Pancreas (tissue), 10 donors: ENCODE results near the gene ADORA2A. TPM values are rescaled to one million over a fixed set of nuclear protein-coding genes. Genes with fewer than 3 reads are reported as not detected.

Experiments
- ATAC-seq, 4 donors: fragments of 200-7000 bp; cut with Tn5 transposase; one replicate each; pipeline versions ENCODE4 v1.8.0 to v1.9.1; 2020; ENCODE audit warnings: mild to moderate bottlenecking in 4 of 4, moderate library complexity in 4 of 4
- DNase-seq, 6 donors: peaks; one replicate each; pipeline ENCODE4 v3.0.0-alpha.2; 2020
- FAIRE-seq: peaks from 2 replicates; lab custom pipeline; 2012; peaks lifted over from hg19 to GRCh38; lab: Jason Lieb, UNC
- H3K27ac ChIP-seq, 4 donors: fragments of 200-600 bp; sonication (generic); 1 replicate in 3 of 4; 2 replicates in 1 of 4; pipeline versions ENCODE4 v1.5.0 to v1.8.0; 2020
- H3K27me3 ChIP-seq, 4 donors: fragments of 200-600 bp; one replicate each; pipeline ENCODE4 v1.8.0; 2021
- H3K36me3 ChIP-seq, 3 donors: fragments of 200-600 bp; sonication (generic) in 1 of 3; one replicate each; pipeline versions ENCODE4 v1.5.0 to v1.8.0; 2020 to 2021
- H3K4me1 ChIP-seq, 3 donors: fragments of 200-600 bp; one replicate each; pipeline ENCODE4 v1.8.0; 2021
- H3K4me3 ChIP-seq, 4 donors: fragments of 200-600 bp; sonication (generic) in 2 of 4; one replicate each; pipeline versions ENCODE4 v1.5.0 to v1.8.0; 2020 to 2021
- H3K9me3 ChIP-seq, 4 donors: fragments of 200-600 bp; one replicate each; pipeline ENCODE4 v1.8.0; 2021
- WGBS, 2 donors: extraction: QIAGEN DNeasy Blood & Tissue Kit; methylation state at CpG; one replicate each; pipeline ENCODE4 v1.1.7; 2013; 5-methylcytosine and 5-hydroxymethylcytosine counted together
- intact Hi-C, 3 donors: fragments of 100-400 bp; cut with DNase I; formaldehyde crosslinking; loops; one replicate each; pipeline versions ENCODE4 v1.11.1 to v1.14.2; 2022
- polyA plus RNA-seq, 2 donors: library from polyadenylated mRNA; stranded (reverse); fragments of 200-250 nt; gene quantifications; one replicate each; pipeline ENCODE4 v1.2.3, GENCODE V29; 2013
- total RNA-seq, 6 donors: library from RNA; stranded (reverse); fragmentation: NEBNext Ultra II Directional in 4 of 6; extraction: Animal tissue kit (Norgen Biotek cat#: 25700) in 4 of 6; gene quantifications; one replicate each; pipeline versions ENCODE4 v1.2.1 to v1.2.4, GENCODE V29; 2021 to 2023
- TF ChIP-seq, protein P1 (sequence below), 4 donors: fragments of 200-600 bp; sonication (generic) in 3 of 4; IDR thresholded peaks; one replicate each; pipeline versions ENCODE4 v1.5.0 to v1.8.0; 2021; ENCODE audit warnings: antibody characterized with exemption in 4 of 4
- donor health status: healthy with polysubstance abuse.
- donor health status: DM: no; HTN: no; CAD: no; lungs with moderate emphysema.
- donor health status: DM: no; HTN: no; CAD: no.
- donor health status: control.
- donor health status: control.
- donor health status: Bipolar disorder and iron deficiency.
- donor health status: DM: yes; HTN: yes; CAD: no.
- donor health status: DM: no; HTN: no; CAD: no.
- donor health status: DM: no; HTN: no; CAD: no.
- donor health status: DM: yes; HTN: yes; CAD: no.

Gene ADORA2A
- total and polyA plus RNA-seq, 8 donors, result 0.85 to 10.4 (median 1.6) TPM

DNA sequence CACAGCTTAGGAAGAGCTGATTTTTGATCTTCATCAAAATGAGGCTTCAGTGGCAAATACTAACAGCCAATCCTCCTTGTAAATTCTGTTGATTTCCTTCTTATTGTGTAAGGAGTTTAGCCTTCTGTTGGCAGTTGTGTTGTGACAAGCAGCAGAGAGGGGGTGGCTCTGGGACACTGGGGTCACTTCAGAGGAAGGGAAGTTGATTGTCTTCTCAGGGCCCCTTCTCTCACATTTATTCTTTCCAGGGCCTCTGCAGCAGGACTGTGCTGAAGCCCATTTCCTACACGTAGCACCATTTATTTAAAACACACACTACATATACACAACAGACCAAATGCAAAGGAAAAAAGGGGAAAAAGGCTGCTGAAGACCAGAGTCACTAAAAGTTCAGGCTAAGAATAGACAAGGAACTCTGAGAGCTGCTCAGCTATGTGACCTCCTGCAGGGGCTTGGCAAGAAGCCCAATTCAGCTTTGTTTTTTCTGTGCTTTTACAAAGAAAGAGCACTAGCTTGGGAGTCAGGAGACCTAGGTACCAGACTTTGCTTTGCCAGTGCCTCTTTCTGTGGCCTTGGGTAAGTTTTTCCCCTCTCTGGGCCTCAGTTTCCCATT is 39.4 kb downstream of the ADORA2A start:
- DNase-seq, result peak in 1 of 6 donors; percentile 26
- Histone ChIP-seq H3K27me3 (no peaks in the 10 kb centered on the region), H3K4me1 (peaks cover 0 to 8% (median 0%) of the 10 kb centered on the region in 3 donors), H3K36me3 (no peaks in the 10 kb centered on the region), H3K27ac (peak overlapping the region in 2 of 4 donors; percentile 19 to 31), H3K9me3 (no peaks in the 10 kb centered on the region), H3K4me3 (no peak overlapping the region)
- WGBS, 2 donors, result 59 to 67% methylated on average over 1 of the region's 1 CpG
- intact Hi-C loops, result no loop called here
- no peak for FAIRE-seq
- TF ChIP-seq, protein P1, sequence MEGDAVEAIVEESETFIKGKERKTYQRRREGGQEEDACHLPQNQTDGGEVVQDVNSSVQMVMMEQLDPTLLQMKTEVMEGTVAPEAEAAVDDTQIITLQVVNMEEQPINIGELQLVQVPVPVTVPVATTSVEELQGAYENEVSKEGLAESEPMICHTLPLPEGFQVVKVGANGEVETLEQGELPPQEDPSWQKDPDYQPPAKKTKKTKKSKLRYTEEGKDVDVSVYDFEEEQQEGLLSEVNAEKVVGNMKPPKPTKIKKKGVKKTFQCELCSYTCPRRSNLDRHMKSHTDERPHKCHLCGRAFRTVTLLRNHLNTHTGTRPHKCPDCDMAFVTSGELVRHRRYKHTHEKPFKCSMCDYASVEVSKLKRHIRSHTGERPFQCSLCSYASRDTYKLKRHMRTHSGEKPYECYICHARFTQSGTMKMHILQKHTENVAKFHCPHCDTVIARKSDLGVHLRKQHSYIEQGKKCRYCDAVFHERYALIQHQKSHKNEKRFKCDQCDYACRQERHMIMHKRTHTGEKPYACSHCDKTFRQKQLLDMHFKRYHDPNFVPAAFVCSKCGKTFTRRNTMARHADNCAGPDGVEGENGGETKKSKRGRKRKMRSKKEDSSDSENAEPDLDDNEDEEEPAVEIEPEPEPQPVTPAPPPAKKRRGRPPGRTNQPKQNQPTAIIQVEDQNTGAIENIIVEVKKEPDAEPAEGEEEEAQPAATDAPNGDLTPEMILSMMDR (IDR thresholded peaks at IDR 0.05), result no peak
- peak in 3 of 4 donors; percentile 36 to 66 (median 65) for ATAC-seq

DNA sequence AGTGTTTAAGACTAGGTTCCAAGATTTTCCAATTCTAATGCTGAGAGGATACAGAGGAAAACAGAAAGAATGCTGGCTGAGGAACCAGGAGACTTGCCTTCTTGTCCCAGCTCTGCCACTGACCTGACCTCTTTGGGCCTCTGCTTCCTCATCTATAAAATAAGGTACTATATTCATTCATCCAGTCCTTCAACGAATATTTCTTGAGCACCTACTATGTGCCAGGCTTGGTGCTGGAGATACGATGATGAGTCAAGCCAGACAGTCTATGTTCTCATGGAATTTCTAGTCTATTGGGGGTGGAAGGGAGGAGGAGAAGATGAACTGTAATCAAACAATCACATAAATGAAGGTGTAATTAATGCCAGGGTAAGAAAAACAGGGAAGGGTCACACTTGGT is 39.9 kb downstream of the ADORA2A start:
- peak overlapping the region in 1 of 4 donors; percentile 19 for H3K27ac ChIP-seq
- TF ChIP-seq, protein P1 (IDR thresholded peaks at IDR 0.05), result no peak
- ATAC-seq (peak in 1 of 4 donors; percentile 18), FAIRE-seq (no peak), DNase-seq (no peak)
- 63 to 65% methylated on average over 2 of the region's 2 CpGs for WGBS, 2 donors
- no peaks in the 10 kb centered on the region for H3K36me3 ChIP-seq
- no peaks in the 10 kb centered on the region for H3K9me3 ChIP-seq
- H3K27me3 ChIP-seq, result no peaks in the 10 kb centered on the region
- intact Hi-C loops, result no loop called here
- no peak overlapping the region for H3K4me3 ChIP-seq
- H3K4me1 ChIP-seq, result peaks cover 0 to 8% (median 0%) of the 10 kb centered on the region in 3 donors

DNA sequence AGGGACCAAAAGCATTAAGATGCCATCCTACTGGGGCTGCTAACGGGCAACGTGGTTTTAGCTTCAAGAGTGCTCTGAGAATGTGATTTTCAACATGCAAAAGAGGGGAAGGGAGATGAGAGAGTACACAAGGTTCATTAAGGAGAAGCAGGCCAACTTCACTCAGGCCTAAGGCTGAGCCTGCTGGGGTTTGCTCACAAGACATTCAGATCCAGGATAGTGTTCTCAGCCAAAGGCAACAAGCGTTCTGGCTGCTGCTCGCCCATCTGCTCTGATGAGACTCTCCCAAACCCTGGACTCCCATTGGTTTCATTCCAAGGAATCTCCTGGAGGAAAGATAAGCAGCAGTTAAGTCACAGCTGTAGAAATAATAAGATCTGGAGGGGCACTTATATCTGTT is 44.2 kb downstream of the ADORA2A start:
- no peak overlapping the region for H3K4me3 ChIP-seq
- WGBS, 2 donors, result 87 to 91% methylated on average over 4 of the region's 4 CpGs
- H3K27ac ChIP-seq, result no peak overlapping the region
- intact Hi-C loops, result no loop called here
- ATAC-seq, result peak in 3 of 4 donors; percentile 38 to 51 (median 49)
- H3K36me3 ChIP-seq, result no peaks in the 10 kb centered on the region
- H3K9me3 ChIP-seq, result no peaks in the 10 kb centered on the region
- TF ChIP-seq, protein P1 (IDR thresholded peaks at IDR 0.05), result no peak
- H3K4me1 ChIP-seq, result peaks cover 0 to 1% (median 0%) of the 10 kb centered on the region in 3 donors
- H3K27me3 ChIP-seq, result no peaks in the 10 kb centered on the region
- no peak for FAIRE-seq
- no peak for DNase-seq

DNA sequence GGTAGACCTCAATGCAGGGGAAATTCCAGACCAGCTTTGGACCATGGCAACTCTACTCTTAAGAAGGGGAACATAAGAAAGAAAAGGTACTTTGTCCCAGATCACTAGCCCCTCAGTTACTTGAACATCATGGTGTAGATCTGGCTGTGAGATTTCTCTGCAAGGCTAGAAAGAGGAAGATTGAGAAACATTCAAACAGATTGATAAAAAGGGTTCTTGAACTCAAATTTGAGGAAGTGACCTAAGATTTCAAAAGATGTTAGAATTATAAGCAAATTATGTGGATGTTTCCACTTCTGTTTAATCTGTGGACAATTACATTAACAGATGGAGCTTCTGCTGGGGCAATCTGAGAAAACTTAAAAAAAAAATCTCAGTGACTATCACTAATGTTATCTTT is 45.9 kb downstream of the ADORA2A start:
- FAIRE-seq (no peak), DNase-seq (no peak), ATAC-seq (no peak)
- Histone ChIP-seq H3K4me3 (no peak overlapping the region), H3K36me3 (no peaks in the 10 kb centered on the region), H3K27ac (no peak overlapping the region), H3K27me3 (no peaks in the 10 kb centered on the region), H3K4me1 (no peaks in the 10 kb centered on the region), H3K9me3 (no peaks in the 10 kb centered on the region)
- TF ChIP-seq, protein P1 (IDR thresholded peaks at IDR 0.05), result no peak
- intact Hi-C loops, result no loop called here

DNA sequence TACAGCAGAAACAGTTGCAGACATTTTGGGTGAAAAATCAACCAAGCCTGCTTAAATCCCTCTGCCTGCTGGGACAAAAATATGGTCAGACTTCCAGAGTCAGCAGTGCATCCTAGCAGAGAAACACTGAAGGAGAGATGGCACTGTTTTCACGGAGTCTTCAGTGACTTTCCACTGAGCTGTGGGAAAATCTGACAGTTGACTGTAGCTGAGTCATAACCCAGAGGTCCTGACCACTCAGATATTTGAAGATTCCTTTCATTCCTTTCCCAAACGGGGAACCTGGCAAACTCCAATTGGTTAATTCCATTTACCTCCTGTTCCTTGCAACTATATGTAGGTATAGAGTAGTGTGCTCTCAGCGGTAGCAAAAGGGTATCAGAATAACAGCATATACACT is 46.8 kb downstream of the ADORA2A start:
- DNase-seq (no peak), FAIRE-seq (no peak), ATAC-seq (peak in 2 of 4 donors; percentile 45 to 47)
- 56 to 64% methylated on average over 3 of the region's 3 CpGs for WGBS, 2 donors
- Histone ChIP-seq H3K36me3 (no peaks in the 10 kb centered on the region), H3K4me3 (no peak overlapping the region), H3K27ac (no peak overlapping the region), H3K4me1 (no peaks in the 10 kb centered on the region), H3K27me3 (no peaks in the 10 kb centered on the region), H3K9me3 (no peaks in the 10 kb centered on the region)
- intact Hi-C loops, result no loop called here
- TF ChIP-seq, protein P1 (IDR thresholded peaks at IDR 0.05), result no peak
